SK-N-SH treated with all-trans-retinoic acid at 6 μM for 48 hours (cell line): ENCODE measurements around the gene MICALL2.

Experiments
- CREB5 ChIP-seq: fragments of 250-450 bp; sonication (Bioruptor Pico); IDR thresholded peaks from 2 replicates; pipeline ENCODE4 v1.5.1; 2020; ENCODE audit warnings: low read depth, mild to moderate bottlenecking, moderate library complexity
- ISL1 ChIP-seq: fragments of 250-450 bp; sonication (Bioruptor Pico); IDR thresholded peaks from 2 replicates; pipeline ENCODE4 v2.1.2; 2022; ENCODE audit warnings: mild to moderate bottlenecking, moderate library complexity
- PATZ1 ChIP-seq: fragments of 250-450 bp; sonication (Bioruptor Pico); IDR thresholded peaks from 2 replicates; pipeline ENCODE4 v1.8.0; 2020; ENCODE audit warnings: mild to moderate bottlenecking, moderate library complexity, borderline replicate concordance
- POU6F1 ChIP-seq: fragments of 250-450 bp; sonication (Bioruptor Pico); IDR thresholded peaks from 2 replicates; pipeline ENCODE4 v1.8.0; 2021; ENCODE audit warnings: low read depth, mild to moderate bottlenecking, moderate library complexity, borderline replicate concordance
- ZFP3 ChIP-seq: fragments of 250-450 bp; sonication (Bioruptor Pico); IDR thresholded peaks from 2 replicates; pipeline ENCODE4 v1.5.0; 2020; ENCODE audit warnings: mild to moderate bottlenecking, moderate library complexity
- ZFP30 ChIP-seq: fragments of 450-650 bp; formaldehyde crosslinking; IDR thresholded peaks from 2 replicates; pipeline ENCODE4 v1.5.0; 2022; ENCODE audit warnings: mild to moderate bottlenecking, moderate library complexity

- no peak for TF ChIP-seq ZFP30 (CRISPR knock-in tag)
- TF ChIP-seq CREB5: no peak
- TF ChIP-seq POU6F1 (CRISPR knock-in tag): no peak
- no peak for TF ChIP-seq ISL1
- no peak for TF ChIP-seq ZFP3 (CRISPR knock-in tag)
- TF ChIP-seq PATZ1: no peak
Measured at GRCh38 chr7:1393421-1393820, 65.8 kb downstream of the MICALL2 start.
